Lower leg skin (tissue), 3 donors: Measurements from ENCODE around the gene SYT15B.
"Not testable (repeated sequence)": the region's sequence is repeated elsewhere in the genome, so short reads cannot be mapped to it uniquely, and the experiment has no call there.

Experiments used
- CTCF ChIP-seq, 3 donors: fragments of 450-650 bp; IDR thresholded peaks; one replicate each; pipeline ENCODE4 v1.5.1; 2016; ENCODE audit warnings: antibody characterized with exemption in 3 of 3, mild to moderate bottlenecking in 3 of 3, moderate library complexity in 2 of 3
- POLR2A ChIP-seq, 2 donors: fragments of 450-650 bp; IDR thresholded peaks; one replicate each; pipeline ENCODE4 v1.6.1; 2016 to 2017; ENCODE audit warnings: antibody characterized with exemption in 2 of 2, mild to moderate bottlenecking in 1 of 2, moderate library complexity in 1 of 2

- not testable (repeated sequence) for TF ChIP-seq CTCF, POLR2A (IDR thresholded peaks at IDR 0.05)
Observed at GRCh38 chr10:47725740-47726139, 37.7 kb downstream of the SYT15B start.
